Activated CD4-positive, alpha-beta T cell treated with anti-CD3 and anti-CD28 coated beads for 24 hours (primary cell): ENCODE measurements around the gene CAMK2A.

Experiments used
- DNase-seq, 2 donors: peaks; one replicate each; pipeline ENCODE4 v3.0.0-alpha.2; 2020; ENCODE audit warnings: low read depth in 2 of 2

The CAMK2A gene

GRCh38 chr5:150186897-150187296 lies 102.7 kb downstream of the CAMK2A start:
- no peak for DNase-seq

DNA sequence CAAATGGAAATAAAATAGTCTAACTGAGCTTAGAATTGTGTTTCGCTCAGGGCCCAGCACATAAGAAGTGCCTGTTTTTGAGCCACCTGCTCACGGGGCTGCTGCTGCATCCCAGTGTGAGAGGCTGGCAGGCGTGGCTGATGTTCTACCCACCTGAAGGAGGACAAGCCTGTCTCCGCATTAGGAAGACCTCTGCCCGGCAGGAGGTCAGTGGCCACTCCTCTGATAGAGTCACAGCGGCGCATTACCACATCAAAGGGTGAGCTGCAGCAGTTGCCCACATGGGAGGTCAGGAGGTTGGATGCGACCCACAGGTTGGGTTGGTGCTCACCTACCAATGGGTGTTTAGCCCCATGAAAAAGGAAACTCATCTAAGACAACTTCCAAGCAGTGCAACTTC lies 103.4 kb downstream of the CAMK2A start:
- no peak for DNase-seq

GRCh38 chr5:150184990-150185912 lies 104.3 kb downstream of the CAMK2A start:
- DNase-seq: no peak

GRCh38 chr5:150184006-150184405 lies 105.6 kb downstream of the CAMK2A start:
- DNase-seq: no peak

DNA sequence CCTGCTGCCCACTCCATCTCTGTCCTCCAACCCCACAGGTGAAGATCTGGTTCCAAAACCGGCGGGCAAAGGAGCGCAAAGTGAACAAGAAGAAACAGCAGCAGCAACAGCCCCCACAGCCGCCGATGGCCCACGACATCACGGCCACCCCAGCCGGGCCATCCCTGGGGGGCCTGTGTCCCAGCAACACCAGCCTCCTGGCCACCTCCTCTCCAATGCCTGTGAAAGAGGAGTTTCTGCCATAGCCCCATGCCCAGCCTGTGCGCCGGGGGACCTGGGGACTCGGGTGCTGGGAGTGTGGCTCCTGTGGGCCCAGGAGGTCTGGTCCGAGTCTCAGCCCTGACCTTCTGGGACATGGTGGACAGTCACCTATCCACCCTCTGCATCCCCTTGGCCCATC lies 106.1 kb downstream of the CAMK2A start:
- DNase-seq: no peak

- DNase-seq: no peak
These were observed 106.8 kb downstream of the CAMK2A start for GRCh38 chr5:150182774-150183173.

- no peak for DNase-seq
These were observed 107.6 kb downstream of the CAMK2A start for GRCh38 chr5:150181766-150182545.

DNA sequence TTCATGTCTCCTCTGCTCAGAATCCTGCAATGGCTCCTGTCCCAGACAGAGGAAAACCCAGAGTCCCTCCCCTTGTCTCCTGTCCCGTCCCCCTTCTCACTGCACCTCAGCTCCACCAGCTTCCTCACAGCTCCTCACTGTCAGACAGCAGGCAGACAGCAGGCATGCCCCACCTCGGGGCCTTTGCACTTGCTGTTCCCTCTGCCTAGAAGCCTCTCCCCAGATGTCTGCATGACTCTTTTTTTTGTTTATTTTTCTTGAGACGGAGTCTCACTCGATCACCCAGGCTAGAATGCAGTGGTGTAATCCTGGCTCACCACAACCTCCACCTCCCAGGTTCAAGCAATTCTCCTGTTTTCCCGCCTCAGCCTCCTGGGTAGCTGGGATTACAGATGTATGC lies 108.5 kb downstream of the CAMK2A start:
- DNase-seq: no peak

DNA sequence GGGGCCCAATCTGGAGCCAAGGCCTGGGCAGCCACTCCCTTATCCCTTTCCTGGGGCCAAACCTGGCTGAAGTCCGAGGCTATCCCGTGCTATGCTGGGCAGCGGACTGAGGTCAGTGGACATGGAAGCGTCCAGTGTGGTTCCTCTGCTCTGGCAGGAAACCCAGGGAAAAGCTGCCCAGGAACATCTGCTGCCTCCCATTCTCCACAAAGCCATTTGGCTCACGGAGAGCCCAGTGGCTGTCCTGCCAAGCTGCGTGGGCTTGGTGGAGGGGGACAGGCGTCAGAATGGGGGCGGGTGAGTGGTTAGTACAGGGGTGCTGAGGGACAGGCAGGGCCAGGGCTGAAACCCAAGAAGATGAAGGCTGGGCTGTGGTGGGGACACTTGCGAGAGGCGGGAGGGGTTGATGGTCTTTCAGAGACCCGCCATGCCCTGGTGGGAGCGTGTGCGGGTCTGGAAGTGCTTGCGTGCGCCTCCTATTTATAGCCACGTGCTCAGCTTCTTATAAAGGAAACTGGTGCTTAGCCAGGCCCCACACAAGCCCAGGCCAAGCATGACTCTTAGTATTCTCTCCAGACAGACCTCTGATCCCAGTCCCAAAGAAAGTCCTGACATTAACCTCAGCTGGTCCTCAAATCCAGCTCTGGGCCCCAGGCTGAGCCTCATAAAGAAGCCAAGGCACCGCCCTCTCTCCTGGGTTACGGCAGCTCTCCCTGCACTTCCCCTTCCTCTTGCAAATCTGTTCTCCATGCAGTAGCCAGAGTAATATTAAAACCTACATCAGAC lies 109.1 kb downstream of the CAMK2A start:
- DNase-seq: no peak

DNA sequence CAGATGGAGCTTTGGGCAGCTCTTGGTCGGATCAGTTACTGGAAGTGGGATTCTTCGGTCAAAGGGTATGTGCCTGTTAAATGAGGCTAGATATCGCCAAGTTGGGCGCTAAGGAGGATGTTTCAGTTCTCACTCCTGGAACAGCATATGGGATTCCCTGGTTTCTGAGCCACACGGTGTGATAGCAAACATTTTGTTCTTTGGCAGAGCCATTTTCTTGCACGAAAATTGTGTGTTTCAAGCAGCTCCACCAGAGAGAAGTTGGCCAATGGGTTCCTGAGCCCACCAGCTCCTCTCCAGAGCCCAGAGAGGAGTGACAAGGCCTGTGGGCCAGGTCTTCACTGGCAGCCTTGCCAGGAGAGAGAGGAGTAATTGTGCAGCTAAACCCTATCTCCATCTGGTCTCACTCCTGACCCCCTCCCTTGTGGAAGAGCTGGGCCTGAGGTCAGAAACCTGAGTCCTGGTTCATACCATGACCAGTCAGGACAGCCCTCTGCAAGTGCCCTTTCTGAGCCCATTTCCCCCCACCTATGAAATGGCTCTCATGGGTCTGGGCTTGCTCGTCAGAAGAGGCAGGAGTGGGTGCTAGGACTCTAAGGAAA lies 110.5 kb downstream of the CAMK2A start:
- DNase-seq: no peak

DNA sequence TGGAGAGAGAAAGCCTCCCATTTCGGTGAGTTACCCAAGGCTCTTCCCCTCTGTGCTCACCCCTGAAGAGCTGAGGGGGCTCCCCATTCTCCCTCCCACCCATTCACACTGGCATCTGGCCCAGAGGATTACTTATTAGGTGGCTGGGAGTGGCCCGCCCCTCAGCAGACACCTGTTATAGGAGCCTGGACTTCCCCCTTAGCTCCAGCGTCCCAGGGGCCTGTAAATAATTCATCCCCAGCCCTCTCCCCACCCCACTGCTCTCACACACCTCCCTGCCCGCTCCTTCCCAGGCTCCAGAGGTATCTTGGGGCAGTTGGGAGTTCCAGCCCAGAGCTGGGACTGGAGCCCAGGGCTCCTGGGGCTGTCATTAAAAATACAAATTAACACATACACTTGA lies 111.3 kb downstream of the CAMK2A start:
- no peak for DNase-seq

DNA sequence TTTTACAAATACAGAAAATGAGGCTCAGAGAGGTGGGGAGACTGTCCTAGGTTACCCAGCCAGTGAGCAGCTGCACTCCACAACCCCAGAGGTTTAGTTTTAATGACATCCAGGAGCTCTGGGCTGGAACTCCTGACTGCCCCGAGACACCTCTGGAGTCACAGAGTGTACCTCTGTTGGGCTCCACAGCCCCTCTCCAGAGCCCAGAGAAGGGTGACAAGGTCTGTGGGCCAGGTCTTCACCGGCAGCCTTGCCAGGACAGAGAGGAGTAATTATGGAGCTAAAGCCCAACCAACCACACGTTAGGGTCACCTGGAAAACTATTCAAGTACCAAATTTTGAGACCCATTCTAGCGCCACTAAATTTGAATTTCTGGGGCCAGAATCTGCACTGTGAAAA lies 111.9 kb downstream of the CAMK2A start:
- DNase-seq: no peak

DNA sequence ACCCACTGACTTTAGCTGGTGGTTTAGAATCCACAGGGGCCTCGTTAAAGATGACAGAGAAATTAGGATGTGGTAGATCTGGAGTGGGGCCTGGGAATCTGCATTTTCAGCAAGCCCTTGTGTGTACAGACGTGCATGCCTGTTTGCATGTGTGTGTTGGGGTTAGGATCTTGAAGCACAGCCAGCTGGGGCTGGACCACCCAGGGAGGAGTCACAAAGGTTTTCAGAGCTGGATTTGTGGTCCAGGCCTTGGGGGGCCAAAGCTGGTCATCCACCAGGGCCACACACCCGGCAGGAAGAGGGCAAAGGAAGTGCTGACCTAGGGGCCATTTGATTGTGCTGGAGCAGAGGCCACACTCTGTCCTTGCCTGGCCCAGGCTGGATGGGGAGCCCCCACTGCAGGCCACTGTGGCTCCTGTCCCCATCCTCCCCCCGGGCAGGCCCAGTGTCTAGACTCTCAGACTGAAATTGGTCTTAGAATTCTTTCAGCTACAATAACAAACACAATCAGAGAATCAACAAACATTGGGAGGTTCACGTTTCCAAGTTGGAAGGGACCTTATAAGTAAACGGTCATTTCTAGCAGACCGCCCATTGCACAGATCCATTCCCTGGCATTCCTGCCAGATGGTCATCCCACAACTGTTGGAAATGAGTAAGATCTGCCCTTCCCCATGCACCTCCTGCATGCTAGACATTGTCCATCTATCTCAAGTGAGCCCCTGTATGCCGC lies 112.7 kb downstream of the CAMK2A start:
- DNase-seq: no peak

GRCh38 chr5:150175536-150175935 lies 114.0 kb downstream of the CAMK2A start:
- no peak for DNase-seq

DNA sequence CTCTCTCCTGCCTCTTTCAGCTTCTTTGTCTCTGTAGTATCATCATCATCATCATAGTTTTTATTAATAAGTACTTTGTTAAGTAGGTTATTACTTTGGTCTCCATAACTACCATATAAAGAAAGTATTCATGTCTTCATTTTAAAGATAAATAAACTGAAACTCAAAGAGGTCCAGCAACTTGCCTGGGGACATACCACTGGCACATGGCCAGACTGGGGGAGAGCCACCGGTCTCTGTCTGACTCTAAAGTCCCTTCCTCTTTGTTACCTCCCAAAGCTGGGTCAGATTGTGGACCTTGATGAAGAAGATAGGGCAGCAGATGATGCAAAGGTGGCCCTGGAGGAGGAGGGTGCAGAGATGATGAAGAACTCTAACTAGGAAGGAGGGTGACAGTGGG lies 114.5 kb downstream of the CAMK2A start:
- no peak for DNase-seq

DNA sequence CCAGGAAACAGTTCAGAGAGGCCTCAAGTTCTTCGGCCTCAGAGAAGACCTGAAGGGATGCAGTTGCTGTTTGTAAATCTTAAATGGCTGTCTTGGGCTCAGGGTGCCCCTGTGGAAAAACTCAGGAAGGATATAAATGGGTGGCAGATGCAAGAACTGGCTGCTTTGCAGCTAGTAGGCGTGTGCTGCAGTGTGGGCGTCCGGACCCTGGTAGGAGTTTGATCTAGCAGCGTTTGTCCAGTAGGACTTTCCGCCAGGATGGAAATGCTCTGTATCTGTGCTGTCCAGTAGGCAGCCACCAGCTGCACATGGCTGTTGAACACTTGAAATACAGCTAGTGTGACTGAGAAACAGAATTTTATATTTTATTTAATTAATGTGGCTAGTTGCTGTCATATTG lies 115.3 kb downstream of the CAMK2A start:
- DNase-seq: no peak

DNA sequence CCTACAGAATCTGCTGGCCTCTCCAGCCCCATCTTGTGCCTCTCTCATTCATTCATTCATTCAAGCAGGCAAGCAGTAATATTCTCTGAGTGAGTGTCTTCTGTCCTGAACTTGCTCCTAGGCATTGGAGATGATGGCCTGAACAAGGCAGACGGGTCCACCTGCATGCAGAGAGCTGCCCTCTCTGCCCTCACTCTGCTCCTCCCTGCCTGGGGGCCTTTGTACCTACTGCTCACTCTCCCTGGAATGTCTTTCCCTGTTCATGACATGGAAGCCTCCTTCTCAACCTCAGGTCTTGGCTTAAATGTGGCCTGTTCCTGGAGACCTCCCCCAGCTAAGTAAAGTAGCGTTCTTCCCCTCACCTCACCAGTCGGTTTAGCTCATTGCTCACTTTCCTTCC lies 116.4 kb downstream of the CAMK2A start:
- DNase-seq: no peak

DNA sequence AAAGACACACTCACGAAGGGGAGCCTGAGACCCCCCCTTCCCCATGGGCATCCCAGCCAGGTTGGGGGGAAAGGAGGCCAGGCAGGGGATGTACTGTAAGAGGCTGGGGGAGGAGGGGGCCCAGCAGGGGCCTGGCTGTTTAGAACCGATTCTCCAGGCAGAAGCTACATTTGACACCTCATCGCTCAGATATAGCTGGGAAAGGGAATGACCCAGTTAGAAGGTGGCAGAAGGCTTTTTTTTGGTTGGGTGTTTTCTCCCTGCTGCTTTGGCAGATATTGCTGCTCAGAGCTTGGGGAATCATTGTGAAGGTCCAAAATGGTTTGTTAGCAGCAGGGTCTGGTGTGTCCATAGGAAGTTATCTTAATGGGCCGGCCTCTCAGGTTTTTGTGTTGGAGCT lies 117.0 kb downstream of the CAMK2A start:
- no peak for DNase-seq

DNA sequence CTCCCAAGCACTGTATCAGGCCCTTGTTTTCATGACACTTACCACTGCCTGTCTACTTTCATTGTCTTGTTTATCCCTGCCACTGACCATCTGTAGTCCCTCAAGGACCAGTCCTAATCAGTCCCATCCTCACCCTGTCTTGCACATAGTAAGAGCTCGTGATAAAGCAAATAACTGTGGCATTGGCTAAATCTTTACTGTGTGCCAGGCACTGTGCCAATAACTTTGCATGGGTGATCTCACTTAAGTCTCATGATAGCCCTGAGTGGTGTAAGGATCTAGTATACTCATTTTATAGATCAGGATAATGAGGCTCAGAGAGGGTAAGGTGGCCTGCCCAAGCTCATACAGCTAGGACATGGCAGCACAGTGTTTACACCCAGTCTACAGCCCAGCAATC lies 117.4 kb downstream of the CAMK2A start:
- DNase-seq: no peak
